Measurements from ENCODE around the gene OTUB1. TPM values are rescaled to one million over a fixed set of nuclear protein-coding genes. Genes with fewer than 3 reads are reported as not detected.
A peak's percentile ranks its signal among the peaks of the same experiment; 100 is the strongest.
"Not testable (repeated sequence)": the region's sequence is repeated elsewhere in the genome, so short reads cannot be mapped to it uniquely, and the experiment has no call there.

OTUB1 gene
- total RNA-seq, 3 donors from 2014 or later, result 60.1 to 70.3 (median 64.1) TPM

DNA sequence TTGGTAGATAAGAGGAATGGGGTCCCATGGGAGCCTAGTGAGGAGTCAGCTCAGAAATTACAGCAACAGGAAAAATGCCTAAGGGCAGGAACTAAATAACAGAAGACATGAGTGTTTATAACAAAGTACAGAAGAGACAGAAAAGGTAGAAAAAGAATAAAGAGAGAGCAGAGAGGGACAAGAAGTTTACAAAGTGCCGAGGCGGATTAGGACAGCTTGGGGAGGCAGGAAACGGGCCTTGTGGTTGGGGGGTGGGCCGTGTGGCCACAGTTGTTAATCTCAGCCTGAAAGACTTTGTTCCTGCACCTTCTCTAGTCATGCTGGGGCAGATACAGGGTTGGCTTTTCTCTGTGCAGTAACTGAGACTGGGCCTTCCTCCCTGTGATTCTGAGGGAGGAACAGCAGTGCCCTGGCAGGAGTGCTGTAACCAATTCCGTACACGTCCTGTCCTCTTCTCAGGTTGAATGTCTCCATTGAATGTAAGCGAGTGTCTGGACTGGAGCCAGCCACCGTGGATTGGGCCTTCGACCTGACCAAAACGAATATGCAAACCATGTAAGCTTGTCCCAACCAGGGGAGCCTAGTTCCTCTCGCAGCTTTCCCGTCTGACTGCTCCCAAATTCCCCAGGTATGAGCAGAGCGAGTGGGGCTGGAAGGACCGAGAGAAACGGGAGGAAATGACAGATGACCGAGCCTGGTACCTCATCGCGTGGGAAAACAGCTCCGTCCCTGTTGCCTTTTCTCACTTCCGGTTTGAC lies 34.3 kb upstream of the OTUB1 start:
- H3K4me1 ChIP-seq (ENCODE audit: low read depth), result no peaks in the 10 kb centered on the region
- intact Hi-C loops (cut with DNase I, micrococcal nuclease), result no loop called here
- no peak overlapping the region for H3K4me3 ChIP-seq
- no peaks in the 10 kb centered on the region for H3K9me3 ChIP-seq
- peak; percentile 67 for ATAC-seq
- H3K36me3 ChIP-seq (ENCODE audit: low read depth), result no peaks in the 10 kb centered on the region
- TF ChIP-seq CTCF (IDR thresholded peaks at IDR 0.05), result no peak
- no peak for DNase-seq

DNA sequence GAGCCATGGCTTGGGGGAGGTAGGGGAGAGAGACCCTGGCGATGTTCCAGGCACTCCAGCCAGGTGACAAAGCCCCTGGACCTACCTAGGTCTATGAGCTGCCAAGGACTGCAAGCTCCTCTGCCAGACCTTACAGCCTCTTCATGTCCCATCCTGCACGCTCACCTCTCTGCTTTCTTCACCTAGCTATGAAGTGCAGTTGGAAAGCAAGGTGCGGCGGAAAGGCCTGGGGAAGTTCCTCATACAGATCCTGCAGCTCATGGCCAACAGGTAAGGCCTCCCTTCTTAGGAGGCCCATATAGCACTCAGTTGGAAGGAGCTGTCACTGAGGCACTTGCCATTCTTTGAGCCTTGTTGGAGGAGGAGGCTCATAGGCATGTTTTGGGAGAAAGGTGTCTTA lies 33.7 kb upstream of the OTUB1 start:
- H3K4me1 ChIP-seq (ENCODE audit: low read depth), result no peaks in the 10 kb centered on the region
- no peaks in the 10 kb centered on the region for H3K9me3 ChIP-seq
- no peak for TF ChIP-seq CTCF (IDR thresholded peaks at IDR 0.05)
- intact Hi-C loops (cut with DNase I, micrococcal nuclease), result no loop called here
- no peaks in the 10 kb centered on the region for H3K36me3 ChIP-seq (ENCODE audit: low read depth)
- H3K4me3 ChIP-seq, result no peak overlapping the region
- no peak for DNase-seq
- ATAC-seq, result no peak

- H3K4me1 ChIP-seq (ENCODE audit: low read depth), result no peaks in the 10 kb centered on the region
- no peak overlapping the region for H3K4me3 ChIP-seq
- no peaks in the 10 kb centered on the region for H3K36me3 ChIP-seq (ENCODE audit: low read depth)
- intact Hi-C loops (cut with DNase I, micrococcal nuclease), result no loop called here
- TF ChIP-seq CTCF (IDR thresholded peaks at IDR 0.05), result no peak
- ATAC-seq, result no peak
- no peaks in the 10 kb centered on the region for H3K9me3 ChIP-seq
- DNase-seq, result no peak
Measured at GRCh38 chr11:63958008-63958407, 28.2 kb upstream of the OTUB1 start.

DNA sequence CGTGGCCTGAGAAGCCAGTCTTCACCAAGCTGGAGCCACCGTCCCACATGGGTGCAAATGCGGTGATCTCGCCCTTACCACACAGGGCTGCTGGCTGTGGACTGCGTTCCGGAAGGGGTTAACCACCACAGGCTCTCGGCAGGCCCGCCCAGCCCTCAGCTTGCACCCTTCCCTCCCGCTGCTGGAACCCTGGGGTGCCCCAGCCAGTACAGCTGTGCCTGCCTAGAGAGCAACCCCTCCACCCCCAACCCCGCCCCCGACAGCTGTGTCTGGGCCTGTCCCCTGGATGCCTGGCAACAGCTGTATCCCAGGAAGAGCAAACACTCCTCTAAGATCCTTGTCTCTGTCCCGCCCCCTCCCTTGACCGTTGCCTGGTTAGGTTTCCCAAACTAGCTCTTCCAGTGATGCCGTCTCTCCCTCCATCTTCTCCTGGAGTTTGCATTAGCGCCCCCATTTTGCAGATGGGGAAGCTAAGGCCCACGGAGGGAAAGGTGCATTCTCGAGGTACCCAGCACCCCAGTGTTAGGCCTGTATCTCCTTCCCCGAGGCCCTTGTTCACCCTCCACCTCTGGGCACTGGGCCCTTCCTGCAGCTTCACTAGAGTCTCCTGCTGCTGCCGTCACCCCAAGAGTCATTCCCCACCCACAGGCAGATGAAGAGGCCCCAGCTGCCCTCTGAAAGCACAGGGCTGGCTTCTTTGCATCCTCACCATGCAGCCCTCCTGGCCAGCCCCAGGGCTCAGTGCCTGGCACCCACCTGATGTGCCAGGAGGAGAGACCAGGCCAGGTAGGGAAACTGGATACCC lies 24.4 kb upstream of the OTUB1 start:
- H3K4me1 ChIP-seq (ENCODE audit: low read depth), result no peaks in the 10 kb centered on the region
- DNase-seq (peak in 1 of 3 donors; percentile 32), ATAC-seq (peak; percentile 75)
- no peaks in the 10 kb centered on the region for H3K9me3 ChIP-seq
- H3K36me3 ChIP-seq (ENCODE audit: low read depth), result no peaks in the 10 kb centered on the region
- no peak overlapping the region for H3K4me3 ChIP-seq
- TF ChIP-seq CTCF (IDR thresholded peaks at IDR 0.05), result no peak
- intact Hi-C loops (cut with DNase I, micrococcal nuclease), result no loop called here

- H3K36me3 ChIP-seq (ENCODE audit: low read depth); intact Hi-C loops (cut with DNase I, micrococcal nuclease); H3K4me1 ChIP-seq (ENCODE audit: low read depth); H3K9me3 ChIP-seq; DNase-seq; H3K4me3 ChIP-seq; ATAC-seq: not testable (repeated sequence)
Measured at GRCh38 chr11:63963895-63964294, 22.3 kb upstream of the OTUB1 start.

DNA sequence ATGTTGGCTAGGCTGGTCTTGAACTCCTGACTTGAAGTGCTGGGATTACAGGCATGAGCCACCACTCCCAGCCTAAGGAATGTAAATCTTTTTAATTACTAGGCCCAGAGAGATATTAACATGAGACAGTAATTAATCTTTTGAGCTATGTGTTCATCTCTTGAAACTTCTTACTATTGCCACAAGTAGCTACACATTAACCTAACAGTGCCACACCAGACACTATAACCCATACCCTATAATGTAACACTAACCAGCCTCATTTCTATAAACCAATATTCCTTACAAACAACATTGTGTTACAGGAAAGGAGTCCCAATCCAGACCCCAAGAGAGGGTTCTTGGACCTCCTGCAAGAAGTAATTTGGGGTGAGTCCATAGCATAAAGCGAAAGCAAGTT lies 19.8 kb upstream of the OTUB1 start:
- no peaks in the 10 kb centered on the region for H3K36me3 ChIP-seq (ENCODE audit: low read depth)
- no peaks in the 10 kb centered on the region for H3K9me3 ChIP-seq
- intact Hi-C loops (cut with DNase I, micrococcal nuclease), result no loop called here
- H3K4me3 ChIP-seq, result no peak overlapping the region
- TF ChIP-seq CTCF (IDR thresholded peaks at IDR 0.05), result no peak
- DNase-seq (no peak), ATAC-seq (no peak)
- H3K4me1 ChIP-seq (ENCODE audit: low read depth), result no peaks in the 10 kb centered on the region

All from mucosa of descending colon (tissue), 3 donors.